T-helper 2 cell treated with Interferon-gamma antibody and Interleukin-4, amounts not matched to agents 5 μg/mL and 100 μg/mL, for 36 hours (primary cell): ENCODE data around the gene DIP2A.

ENCODE experiments used
- DNase-seq: peaks from one replicate; pipeline ENCODE4 v3.0.0; 2021; ENCODE audit warnings: low spot score
- H3K27ac Mint-ChIP-seq: one replicate; pipeline ENCODE4 v1.8.0; 2021; ENCODE audit warnings: mild to moderate bottlenecking, mixed read lengths
- H3K27me3 Mint-ChIP-seq: one replicate; pipeline ENCODE4 v1.8.0; 2021; ENCODE audit warnings: low read depth, mixed read lengths
- H3K36me3 Mint-ChIP-seq: one replicate; pipeline ENCODE4 v1.8.0; 2021; ENCODE audit warnings: low read depth, mixed read lengths
- H3K4me1 Mint-ChIP-seq: one replicate; pipeline ENCODE4 v1.8.0; 2021; ENCODE audit warnings: low read depth, mixed read lengths
- H3K4me3 Mint-ChIP-seq: one replicate; pipeline ENCODE4 v1.8.0; 2022; ENCODE audit warnings: mild to moderate bottlenecking, moderate library complexity, mixed read lengths
- H3K9me3 Mint-ChIP-seq: one replicate; pipeline ENCODE4 v1.8.0; 2021; ENCODE audit warnings: mixed read lengths

The DIP2A gene

DNA sequence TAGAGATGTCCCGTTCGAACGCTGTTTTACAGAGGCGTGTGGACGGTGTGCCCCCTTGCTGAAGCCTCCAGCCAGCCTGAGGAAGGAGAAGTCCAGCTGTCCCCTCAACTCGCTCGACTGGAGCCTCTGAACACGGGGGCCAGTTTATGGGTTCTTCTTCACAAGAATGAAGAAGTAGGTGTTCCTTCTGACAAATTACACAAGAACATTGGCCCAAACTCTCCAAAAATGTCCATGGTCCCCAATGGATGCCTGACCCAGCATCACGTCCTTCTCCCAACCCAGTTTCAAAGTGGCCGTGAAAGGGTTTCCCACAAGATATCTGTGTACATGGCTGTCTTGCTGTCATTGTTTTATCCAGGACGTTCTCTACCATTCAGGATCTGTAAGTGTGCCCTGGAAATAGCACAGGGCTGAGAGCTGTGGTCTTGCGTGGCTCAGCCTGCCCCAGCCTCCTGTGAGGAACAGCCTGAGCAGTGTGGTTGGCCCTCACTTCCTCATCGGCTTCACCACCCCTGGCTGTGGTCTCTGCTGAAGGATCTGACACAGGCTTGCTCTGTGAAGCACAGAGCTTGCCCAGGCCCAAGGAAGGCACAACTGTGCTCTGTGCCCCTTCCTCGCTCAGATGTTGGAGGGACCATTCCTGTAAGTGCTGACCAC is 147.2 kb downstream of the DIP2A start:
- peak; percentile 22 for DNase-seq
- peak overlapping the region; percentile 61 for H3K4me3 Mint-ChIP-seq
- H3K4me1 Mint-ChIP-seq: peaks cover 18% of the 10 kb centered on the region
- no peaks in the 10 kb centered on the region for H3K9me3 Mint-ChIP-seq
- H3K27ac Mint-ChIP-seq: peak overlapping the region; percentile 78
- H3K36me3 Mint-ChIP-seq: no peaks in the 10 kb centered on the region
- H3K27me3 Mint-ChIP-seq: peaks cover 2% of the 10 kb centered on the region

DNA sequence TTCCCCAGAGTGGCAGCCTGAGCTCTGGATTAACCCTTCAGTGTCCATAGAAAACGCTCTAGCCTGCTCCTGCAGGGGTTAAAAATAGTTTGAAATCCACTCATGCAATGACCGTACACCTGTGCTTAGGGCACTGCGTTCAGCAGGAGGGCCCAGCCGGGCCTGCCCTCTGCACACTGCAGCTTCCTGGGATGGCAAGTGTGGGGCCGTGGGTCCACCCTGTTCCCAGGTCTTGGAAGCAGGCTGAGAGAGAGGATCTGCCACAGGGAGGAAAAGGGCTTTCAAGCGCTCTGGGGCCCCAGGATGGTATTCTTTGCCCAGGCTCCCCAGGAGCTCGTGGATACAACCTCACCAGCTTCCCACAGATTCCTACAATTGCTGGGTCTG is 147.7 kb downstream of the DIP2A start:
- Mint-ChIP-seq H3K9me3 (no peaks in the 10 kb centered on the region), H3K36me3 (no peaks in the 10 kb centered on the region), H3K4me1 (peaks cover 18% of the 10 kb centered on the region), H3K27ac (peak overlapping the region; percentile 78), H3K27me3 (peaks cover 2% of the 10 kb centered on the region), H3K4me3 (peak overlapping the region; percentile 61)
- DNase-seq: no peak

DNA sequence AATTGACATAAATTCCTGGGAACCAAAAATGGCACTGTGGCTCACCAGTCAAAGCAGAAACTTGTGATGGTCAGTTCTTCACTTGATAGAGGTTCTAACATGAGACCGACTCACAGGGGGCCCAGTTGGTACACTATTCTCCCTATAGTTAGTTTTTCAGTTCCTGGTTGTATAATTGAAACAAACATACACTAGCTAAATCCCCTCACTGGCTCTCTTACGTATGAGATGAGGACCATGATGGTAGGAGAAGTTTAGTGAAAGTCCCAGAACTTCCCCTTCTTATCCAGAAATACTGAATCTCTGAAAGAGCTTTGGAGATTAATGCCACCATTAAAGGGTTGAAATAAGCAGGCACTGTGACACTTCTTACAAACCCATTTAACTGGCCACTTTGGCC is 148.9 kb downstream of the DIP2A start:
- no peak overlapping the region for H3K4me3 Mint-ChIP-seq
- H3K27ac Mint-ChIP-seq: no peak overlapping the region
- H3K36me3 Mint-ChIP-seq: no peaks in the 10 kb centered on the region
- H3K9me3 Mint-ChIP-seq: no peaks in the 10 kb centered on the region
- peaks cover 2% of the 10 kb centered on the region for H3K27me3 Mint-ChIP-seq
- H3K4me1 Mint-ChIP-seq: peaks cover 18% of the 10 kb centered on the region
- DNase-seq: no peak

DNA sequence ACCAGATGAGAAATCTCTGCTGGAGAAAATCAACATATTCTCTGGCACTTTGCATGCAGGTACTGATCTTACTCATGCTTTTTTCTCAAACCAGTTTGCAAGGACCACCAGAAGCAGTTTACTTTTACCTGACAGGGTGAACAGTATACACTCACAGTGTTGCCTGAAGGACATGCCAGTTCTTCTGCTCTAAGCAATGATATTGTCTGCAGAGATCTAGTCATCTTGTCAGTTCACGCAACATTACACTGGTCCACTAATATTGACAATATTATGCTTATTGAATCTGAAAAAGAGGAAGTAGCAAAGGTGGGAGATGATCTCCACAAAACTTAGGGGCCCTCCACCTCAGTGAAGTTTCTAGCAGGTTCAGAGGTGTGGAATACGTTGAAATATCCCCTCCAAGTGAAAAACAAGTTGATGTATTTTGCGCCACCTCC is 150.0 kb downstream of the DIP2A start:
- no peak for DNase-seq
- Mint-ChIP-seq H3K4me3 (no peak overlapping the region), H3K36me3 (no peaks in the 10 kb centered on the region), H3K4me1 (peaks cover 18% of the 10 kb centered on the region), H3K27ac (no peak overlapping the region), H3K9me3 (no peaks in the 10 kb centered on the region), H3K27me3 (peaks cover 6% of the 10 kb centered on the region)

DNA sequence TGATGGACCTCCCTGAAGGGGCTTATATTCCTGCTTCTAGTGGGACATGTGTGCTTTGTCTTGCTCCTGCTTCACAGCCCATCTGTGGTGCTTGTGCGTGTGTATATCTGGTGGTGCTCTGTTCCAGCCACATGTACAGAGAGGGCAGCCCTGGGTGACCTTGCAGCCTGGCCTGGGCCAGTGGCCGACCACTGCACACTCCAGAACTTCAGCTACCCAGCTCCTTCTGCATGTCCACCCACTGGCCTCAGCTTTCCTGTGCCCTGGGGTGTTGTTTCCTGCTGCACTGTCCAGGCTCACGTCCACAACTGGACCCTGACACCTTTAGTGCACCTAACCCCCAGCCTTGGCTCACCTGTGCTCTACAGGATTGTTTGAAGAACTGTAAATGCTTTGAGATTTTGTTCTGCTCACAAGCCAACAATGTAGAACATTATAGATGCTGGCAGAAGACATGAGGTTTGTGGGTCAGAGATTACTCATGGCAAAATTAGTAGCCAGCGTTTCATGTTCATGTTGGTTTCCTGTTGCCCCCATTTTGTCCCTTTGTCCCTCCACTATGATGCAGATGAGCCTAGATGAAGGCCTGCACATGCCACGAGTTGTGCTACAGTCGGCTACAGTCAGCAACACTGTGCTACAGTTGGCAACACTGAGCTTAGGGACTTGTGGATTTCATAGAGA is 151.5 kb downstream of the DIP2A start:
- peaks cover 14% of the 10 kb centered on the region for H3K4me1 Mint-ChIP-seq

DNA sequence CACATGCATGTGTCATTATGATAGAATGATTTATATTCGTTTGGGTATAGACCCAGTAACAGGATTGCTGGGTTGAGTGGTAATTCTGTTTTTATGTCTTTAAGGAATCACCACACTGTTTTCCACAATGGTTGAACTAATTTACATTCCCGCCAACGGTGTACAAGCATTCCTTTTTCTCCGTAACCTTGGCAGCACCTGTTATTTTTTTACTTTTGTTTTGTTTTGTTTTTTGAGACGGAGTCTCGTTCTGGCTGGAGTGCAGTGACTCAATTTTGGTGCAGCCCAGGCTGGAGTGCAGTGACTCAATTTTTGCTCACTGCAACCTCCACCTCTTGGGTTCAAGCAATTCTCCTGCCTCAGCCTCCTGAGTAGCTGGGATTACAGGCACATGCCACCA is 154.7 kb downstream of the DIP2A start:
- DNase-seq: no peak
- H3K9me3 Mint-ChIP-seq: no peaks in the 10 kb centered on the region
- H3K27me3 Mint-ChIP-seq: peaks cover 25% of the 10 kb centered on the region
- no peak overlapping the region for H3K27ac Mint-ChIP-seq
- no peak overlapping the region for H3K4me3 Mint-ChIP-seq
- no peaks in the 10 kb centered on the region for H3K4me1 Mint-ChIP-seq
- H3K36me3 Mint-ChIP-seq: no peaks in the 10 kb centered on the region

More for the DNA sequence above, 151.5 kb downstream of the DIP2A start:
- Mint-ChIP-seq H3K9me3 (no peaks in the 10 kb centered on the region), H3K27ac (no peak overlapping the region), H3K36me3 (no peaks in the 10 kb centered on the region), H3K27me3 (peaks cover 18% of the 10 kb centered on the region), H3K4me3 (no peak overlapping the region)
- no peak for DNase-seq

DNA sequence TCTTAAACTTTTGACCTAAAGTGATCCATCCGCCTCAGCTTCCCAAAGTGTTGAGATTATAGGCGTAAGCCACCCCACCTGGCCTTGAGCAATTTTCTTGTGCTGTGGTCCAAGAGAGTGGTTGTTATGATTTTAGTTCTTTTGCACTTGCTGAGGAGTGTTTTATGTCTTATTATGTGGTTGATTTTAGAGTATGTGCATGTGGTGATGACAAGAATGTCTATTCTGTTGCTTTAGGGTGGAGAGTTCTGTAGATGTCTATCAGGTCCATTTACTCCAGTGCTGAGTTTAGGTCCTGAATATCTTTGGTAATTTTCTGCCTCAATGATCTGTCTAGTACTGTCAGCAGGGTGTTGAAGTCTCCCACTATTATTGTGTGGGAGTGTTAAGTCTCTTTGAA is 157.4 kb downstream of the DIP2A start:
- no peaks in the 10 kb centered on the region for H3K9me3 Mint-ChIP-seq
- no peaks in the 10 kb centered on the region for H3K36me3 Mint-ChIP-seq
- H3K4me1 Mint-ChIP-seq: no peaks in the 10 kb centered on the region
- H3K27ac Mint-ChIP-seq: no peak overlapping the region
- H3K27me3 Mint-ChIP-seq: peaks cover 30% of the 10 kb centered on the region
- DNase-seq: no peak
- no peak overlapping the region for H3K4me3 Mint-ChIP-seq

DNA sequence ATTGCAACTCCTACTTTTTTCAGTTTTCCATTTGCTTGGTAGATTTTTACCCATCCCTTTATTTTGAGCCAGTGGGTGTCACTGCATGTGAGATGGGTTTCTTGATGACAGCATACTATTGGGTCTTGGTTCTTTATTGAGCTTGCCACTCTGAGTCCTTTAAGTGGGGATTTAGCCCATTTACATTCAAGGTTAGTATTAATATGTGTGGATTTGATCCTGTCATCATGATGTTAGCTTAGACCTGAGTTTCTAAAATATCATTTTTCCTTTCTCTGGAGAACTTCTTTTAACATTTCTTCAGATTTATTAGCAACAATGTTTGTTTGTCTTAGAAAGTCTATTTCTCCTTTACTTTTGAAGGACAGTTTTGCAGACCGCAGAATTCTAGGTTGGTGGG is 158.0 kb downstream of the DIP2A start:
- no peaks in the 10 kb centered on the region for H3K9me3 Mint-ChIP-seq
- peaks cover 4% of the 10 kb centered on the region for H3K4me1 Mint-ChIP-seq
- no peak overlapping the region for H3K4me3 Mint-ChIP-seq
- H3K27ac Mint-ChIP-seq: no peak overlapping the region
- no peak for DNase-seq
- H3K27me3 Mint-ChIP-seq: peaks cover 30% of the 10 kb centered on the region
- H3K36me3 Mint-ChIP-seq: no peaks in the 10 kb centered on the region

DNA sequence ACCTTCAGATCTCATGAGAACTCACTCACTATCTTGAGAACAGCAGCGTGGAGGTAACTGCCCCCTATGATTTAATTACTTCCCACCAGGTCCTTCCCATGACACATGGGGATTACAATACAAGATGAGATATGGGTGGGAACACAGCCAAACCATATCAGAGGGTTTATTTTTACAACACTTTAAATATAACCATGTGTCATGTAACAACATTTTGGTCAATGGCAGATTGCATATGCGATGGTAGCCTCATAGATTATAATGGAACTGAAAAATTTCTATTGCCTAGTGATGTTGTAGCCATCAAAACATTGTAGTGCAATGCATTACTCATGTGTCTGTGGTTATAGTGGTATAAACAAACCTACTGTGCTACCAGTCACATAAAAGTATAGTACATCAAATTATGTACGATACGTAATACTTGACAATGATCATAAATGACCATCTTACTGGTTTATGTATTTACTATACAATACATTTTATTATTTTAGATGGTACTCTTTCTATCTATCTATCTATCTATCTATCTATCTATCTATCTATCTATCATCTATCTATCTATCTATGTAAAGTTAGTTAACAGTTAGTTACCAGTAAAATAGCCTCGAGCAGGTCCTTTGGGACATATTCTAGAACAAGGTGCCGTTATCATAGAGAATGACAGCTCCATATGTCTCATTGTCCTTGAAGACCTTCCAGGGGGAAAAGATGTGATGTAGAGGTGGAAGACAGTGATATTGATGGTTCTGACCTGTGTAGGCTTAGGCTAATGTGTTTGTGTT is 158.8 kb downstream of the DIP2A start:
- Mint-ChIP-seq H3K4me1 (peaks cover 12% of the 10 kb centered on the region), H3K27me3 (peaks cover 30% of the 10 kb centered on the region), H3K4me3 (no peak overlapping the region), H3K36me3 (no peaks in the 10 kb centered on the region), H3K27ac (no peak overlapping the region), H3K9me3 (no peaks in the 10 kb centered on the region)
- no peak for DNase-seq

DNA sequence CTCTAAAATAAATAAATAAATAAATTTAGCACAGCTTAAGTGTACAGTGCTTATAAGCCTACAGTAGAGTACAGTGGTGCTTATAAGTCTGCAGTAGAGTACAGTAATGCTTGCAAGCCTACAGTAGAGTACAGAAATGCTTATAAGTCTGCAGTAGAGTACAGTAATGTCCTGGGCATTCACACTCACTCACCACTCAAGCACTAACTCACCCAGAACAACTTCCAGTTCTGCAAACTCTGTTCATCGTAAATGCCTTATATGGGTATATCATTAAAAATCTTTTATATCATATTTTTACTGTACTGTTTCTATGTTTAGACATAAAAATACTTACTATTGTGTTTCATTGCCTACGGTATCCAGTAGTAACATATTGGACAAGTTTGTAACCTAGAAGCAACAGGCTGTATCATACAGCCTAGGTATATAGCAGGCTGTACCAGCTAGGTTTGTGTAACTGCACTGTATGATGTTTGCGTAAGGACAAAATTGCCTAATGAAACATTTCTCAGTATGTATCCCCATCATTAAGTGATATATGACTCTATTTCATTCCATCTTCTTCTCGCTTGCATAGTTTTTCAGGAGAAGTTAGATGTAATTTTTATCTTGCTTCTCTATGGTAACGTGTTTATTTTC is 160.2 kb downstream of the DIP2A start:
- H3K4me3 Mint-ChIP-seq: no peak overlapping the region
- H3K4me1 Mint-ChIP-seq: peaks cover 19% of the 10 kb centered on the region
- no peak for DNase-seq
- peaks cover 24% of the 10 kb centered on the region for H3K27me3 Mint-ChIP-seq
- H3K9me3 Mint-ChIP-seq: no peaks in the 10 kb centered on the region
- H3K27ac Mint-ChIP-seq: no peak overlapping the region
- no peaks in the 10 kb centered on the region for H3K36me3 Mint-ChIP-seq
